GM12865 (cell line): ENCODE data around the gene LCK.

Experiments used
- DNase-seq: peaks from one replicate; pipeline ENCODE4 v3.0.0; 2010; ENCODE audit warnings: low read depth
- H3K4me3 ChIP-seq: 2 replicates; pipeline ENCODE4 v1.5.1; 2011; ENCODE audit warnings: mild to moderate bottlenecking, low read depth, low read length, control low read depth
- TF ChIP-seq, protein P1 (sequence below): IDR thresholded peaks from 2 replicates; pipeline ENCODE4 v1.5.1; 2011; ENCODE audit warnings: low read length, control low read depth, low read depth, inconsistent platforms; ENCODE audit not compliant: insufficient read depth; ENCODE audit errors: missing control alignments

LCK gene

GRCh38 chr1:32250893-32251716 is at the start of gene LCK:
TSS of gene LCK (plus strand) at chr1:32251265. CDS start at chr1:32274330, 23,065 bp downstream.
- H3K4me3 ChIP-seq: peak within 1 kb of the TSS; percentile 71
- DNase-seq: peak; percentile 85
- TF ChIP-seq, protein P1, sequence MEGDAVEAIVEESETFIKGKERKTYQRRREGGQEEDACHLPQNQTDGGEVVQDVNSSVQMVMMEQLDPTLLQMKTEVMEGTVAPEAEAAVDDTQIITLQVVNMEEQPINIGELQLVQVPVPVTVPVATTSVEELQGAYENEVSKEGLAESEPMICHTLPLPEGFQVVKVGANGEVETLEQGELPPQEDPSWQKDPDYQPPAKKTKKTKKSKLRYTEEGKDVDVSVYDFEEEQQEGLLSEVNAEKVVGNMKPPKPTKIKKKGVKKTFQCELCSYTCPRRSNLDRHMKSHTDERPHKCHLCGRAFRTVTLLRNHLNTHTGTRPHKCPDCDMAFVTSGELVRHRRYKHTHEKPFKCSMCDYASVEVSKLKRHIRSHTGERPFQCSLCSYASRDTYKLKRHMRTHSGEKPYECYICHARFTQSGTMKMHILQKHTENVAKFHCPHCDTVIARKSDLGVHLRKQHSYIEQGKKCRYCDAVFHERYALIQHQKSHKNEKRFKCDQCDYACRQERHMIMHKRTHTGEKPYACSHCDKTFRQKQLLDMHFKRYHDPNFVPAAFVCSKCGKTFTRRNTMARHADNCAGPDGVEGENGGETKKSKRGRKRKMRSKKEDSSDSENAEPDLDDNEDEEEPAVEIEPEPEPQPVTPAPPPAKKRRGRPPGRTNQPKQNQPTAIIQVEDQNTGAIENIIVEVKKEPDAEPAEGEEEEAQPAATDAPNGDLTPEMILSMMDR: no peak

DNA sequence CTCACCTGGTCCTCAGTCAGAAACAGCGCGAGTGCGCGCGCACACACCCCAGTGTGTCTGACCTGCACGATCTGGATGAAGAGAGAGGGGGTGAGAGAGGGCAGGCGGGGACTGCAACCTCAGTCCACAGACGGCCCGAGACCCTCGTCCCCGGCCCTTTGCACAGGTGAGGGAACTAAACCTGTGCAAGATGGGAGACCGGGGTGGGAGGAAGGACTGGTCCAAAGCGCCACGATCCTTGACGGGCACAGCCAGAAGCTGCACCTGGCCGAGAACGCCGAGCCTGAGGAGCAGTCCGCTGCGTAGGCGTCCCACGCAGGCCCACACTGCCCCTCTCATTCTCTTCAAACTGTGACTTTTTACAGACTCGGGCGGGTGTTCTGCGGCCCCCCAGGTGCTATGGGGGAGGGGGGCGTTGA is 46.1 kb upstream of the LCK start:
- TF ChIP-seq, protein P1: no peak
- H3K4me3 ChIP-seq: peak overlapping the region; percentile 87
- no peak for DNase-seq

- peak within 1 kb of the TSS; percentile 87 for H3K4me3 ChIP-seq
- TF ChIP-seq, protein P1: no peak
- DNase-seq: peak; percentile 90
Measured at GRCh38 chr1:32205401-32206370, 45.4 kb upstream of the LCK start, which contains the start of gene IQCC. TSS of gene IQCC (plus strand) at chr1:32205671. CDS start at chr1:32205682, 11 bp downstream.

DNA sequence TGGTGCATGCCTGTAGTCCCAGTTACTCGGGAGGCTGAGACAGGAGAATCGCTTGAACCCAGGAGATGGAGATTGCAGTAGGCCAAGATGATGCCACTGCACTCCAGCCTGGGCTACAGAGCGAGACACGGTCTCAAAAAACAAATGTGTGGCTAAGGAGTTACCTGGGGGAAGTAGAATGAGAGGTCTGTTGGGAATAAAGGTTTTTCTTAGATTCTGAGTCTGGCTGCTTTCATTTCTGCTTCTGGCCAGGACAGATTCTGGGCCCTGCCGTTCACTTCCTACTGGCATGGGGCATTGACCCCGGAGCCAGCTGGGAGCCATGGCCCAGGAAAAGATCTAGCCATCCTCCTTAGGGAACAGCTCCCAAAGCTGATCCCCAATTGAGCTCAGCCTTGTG is 42.6 kb upstream of the LCK start:
- no peak overlapping the region for H3K4me3 ChIP-seq
- TF ChIP-seq, protein P1: no peak
- DNase-seq: no peak

GRCh38 chr1:32208891-32209328 is 42.2 kb upstream of the LCK start, which contains the start of gene DCDC2B:
TSS of gene DCDC2B (plus strand) at chr1:32209089. CDS start at chr1:32209094, 5 bp downstream.
- TF ChIP-seq, protein P1: no peak
- no peak for DNase-seq

DNA sequence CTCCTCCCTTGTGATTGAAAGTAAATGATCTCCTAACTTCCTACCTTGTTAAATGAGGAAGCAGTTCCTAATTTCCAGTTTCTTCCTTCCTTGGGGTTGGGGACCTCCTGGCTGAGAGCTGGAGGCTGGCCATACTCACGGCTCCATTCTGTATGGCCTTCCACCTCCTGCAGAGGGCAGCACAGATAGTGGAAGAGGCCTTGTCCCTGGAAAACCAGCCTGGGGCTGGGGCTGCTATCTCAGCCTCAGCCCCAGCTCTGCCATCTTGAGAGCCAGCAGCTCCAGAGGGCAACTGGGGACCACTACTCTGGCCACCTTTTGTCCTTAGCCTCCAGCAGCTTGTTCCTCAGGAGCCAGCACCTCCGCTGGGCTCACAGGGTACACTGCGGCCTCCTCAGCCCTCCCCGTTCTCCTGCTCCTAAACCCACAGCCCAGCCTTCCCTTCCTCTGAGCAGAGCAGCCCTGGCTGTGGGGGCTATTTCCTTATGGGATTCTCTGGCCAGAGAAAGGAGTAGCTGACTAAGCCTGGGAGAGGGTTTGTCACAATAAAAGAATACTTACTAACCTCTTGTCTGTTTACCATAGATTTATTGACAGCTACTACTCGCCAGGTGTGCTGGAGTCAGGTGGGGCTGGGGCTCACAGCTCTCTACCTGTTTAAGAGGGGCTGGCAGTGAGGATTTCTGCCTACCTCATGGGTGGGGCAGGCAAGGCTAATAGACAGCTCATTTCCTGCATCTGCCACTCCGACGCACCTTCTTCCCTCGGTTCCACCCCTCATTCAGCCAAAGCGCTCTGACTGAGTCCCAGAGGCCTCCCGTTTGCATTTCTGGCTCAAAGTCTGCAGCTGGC is 35.2 kb upstream of the LCK start:
- TF ChIP-seq, protein P1: peak; percentile 79
- no peak overlapping the region for H3K4me3 ChIP-seq
- peak; percentile 69 for DNase-seq

More at GRCh38 chr1:32208891-32209328, 42.2 kb upstream of the LCK start, which contains the start of gene DCDC2B:
- no peak within 1 kb of the TSS for H3K4me3 ChIP-seq
